Ovary (tissue), 3 donors: ENCODE results near the gene TRIM33.

Experiments used
- EP300 ChIP-seq: sonication (generic); formaldehyde crosslinking; IDR thresholded peaks from one replicate; pipeline ENCODE4 v1.6.1; 2017; ENCODE audit warnings: antibody characterized with exemption
- POLR2A ChIP-seq: fragments of 450-650 bp; IDR thresholded peaks from one replicate; pipeline ENCODE4 v1.6.1; 2017; ENCODE audit warnings: antibody characterized with exemption, mild to moderate bottlenecking, moderate library complexity
- TF ChIP-seq, protein P1 (sequence below), 3 donors: fragments of 450-650 bp in 2 of 3; fragments of 200-600 bp in 1 of 3; IDR thresholded peaks; one replicate each; pipeline versions ENCODE4 v1.5.1 to v1.8.0; 2016 to 2022; ENCODE audit warnings: antibody characterized with exemption in 3 of 3, mild to moderate bottlenecking in 1 of 3
- donor health status: DM: no; HTN: no; CAD: no.

DNA sequence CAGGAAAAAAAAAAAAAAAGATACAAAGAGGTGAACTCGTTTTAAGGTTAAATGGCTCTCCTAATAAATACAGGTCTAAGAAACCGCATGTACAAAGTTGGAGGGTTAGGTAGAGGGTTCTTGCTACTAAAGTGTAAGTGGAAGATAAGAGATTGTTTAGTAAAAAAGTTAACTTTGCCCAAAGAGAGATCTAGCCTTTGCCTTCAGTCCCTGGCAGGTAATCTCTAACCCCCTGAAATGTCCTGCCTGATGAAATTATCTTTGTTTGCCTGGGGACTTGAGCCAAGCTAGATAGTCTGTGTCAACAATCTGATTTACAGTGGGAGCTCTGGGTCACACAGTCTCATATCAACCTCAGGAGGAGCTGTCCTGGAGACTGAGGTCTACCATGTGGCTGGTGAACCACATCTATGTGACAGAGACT, 57.6 kb downstream of the TRIM33 start:
- TF ChIP-seq EP300 (no peak), POLR2A (no peak)
- TF ChIP-seq, protein P1, sequence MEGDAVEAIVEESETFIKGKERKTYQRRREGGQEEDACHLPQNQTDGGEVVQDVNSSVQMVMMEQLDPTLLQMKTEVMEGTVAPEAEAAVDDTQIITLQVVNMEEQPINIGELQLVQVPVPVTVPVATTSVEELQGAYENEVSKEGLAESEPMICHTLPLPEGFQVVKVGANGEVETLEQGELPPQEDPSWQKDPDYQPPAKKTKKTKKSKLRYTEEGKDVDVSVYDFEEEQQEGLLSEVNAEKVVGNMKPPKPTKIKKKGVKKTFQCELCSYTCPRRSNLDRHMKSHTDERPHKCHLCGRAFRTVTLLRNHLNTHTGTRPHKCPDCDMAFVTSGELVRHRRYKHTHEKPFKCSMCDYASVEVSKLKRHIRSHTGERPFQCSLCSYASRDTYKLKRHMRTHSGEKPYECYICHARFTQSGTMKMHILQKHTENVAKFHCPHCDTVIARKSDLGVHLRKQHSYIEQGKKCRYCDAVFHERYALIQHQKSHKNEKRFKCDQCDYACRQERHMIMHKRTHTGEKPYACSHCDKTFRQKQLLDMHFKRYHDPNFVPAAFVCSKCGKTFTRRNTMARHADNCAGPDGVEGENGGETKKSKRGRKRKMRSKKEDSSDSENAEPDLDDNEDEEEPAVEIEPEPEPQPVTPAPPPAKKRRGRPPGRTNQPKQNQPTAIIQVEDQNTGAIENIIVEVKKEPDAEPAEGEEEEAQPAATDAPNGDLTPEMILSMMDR (IDR thresholded peaks at IDR 0.05): no peak
